RPMI7951 (cell line): ENCODE data around the gene SERPINB10. TPM values are rescaled to one million over a fixed set of nuclear protein-coding genes. Genes with fewer than 3 reads are reported as not detected.

ENCODE experiments used
- DNase-seq: peaks from one replicate; pipeline ENCODE4 v3.0.0-alpha.2; 2012; ENCODE audit warnings: low read depth
- total RNA-seq: library from RNA; depleted of rRNA; stranded (reverse); fragments of >200 nt; shearing (Covaris generic); gene quantifications from 2 replicates; pipeline ENCODE4 v1.2.3, GENCODE V29; 2014

Gene SERPINB10
- total RNA-seq, 1 experiment from 2014 or later, result 0.60 TPM

DNA sequence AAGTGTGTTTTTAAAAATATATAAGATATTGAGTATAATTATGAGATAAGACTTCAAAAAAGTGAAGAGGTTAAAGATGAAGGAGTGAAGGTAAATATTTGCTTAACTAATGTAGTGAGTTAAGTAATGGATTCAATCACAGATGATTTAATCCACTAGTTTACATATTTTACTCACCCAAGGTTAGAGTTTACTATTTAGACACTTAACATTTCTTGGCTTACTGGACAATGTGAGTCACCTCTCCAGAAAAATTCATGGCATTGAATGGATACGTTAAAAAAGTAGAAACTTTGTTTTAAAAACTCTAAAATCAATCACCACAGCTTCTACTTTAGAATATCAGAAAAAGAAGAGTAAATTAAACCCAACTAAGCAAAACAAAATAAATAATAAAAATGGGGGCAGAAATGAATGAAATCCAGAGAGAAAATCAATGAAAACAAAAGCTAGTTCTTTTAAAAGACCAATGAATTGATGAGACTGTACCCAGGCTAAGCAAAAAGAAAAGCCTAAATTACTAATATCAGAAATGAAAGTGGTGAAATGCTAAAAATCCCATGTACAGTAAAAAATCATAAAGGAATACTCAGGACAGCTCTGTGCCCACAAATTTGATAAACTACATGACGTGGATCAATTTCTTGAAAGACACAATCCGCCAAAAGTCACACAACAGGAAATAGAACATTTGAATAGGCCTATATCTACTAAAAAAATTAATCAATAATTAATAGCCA is 39.5 kb downstream of the SERPINB10 start:
- DNase-seq, result no peak

DNA sequence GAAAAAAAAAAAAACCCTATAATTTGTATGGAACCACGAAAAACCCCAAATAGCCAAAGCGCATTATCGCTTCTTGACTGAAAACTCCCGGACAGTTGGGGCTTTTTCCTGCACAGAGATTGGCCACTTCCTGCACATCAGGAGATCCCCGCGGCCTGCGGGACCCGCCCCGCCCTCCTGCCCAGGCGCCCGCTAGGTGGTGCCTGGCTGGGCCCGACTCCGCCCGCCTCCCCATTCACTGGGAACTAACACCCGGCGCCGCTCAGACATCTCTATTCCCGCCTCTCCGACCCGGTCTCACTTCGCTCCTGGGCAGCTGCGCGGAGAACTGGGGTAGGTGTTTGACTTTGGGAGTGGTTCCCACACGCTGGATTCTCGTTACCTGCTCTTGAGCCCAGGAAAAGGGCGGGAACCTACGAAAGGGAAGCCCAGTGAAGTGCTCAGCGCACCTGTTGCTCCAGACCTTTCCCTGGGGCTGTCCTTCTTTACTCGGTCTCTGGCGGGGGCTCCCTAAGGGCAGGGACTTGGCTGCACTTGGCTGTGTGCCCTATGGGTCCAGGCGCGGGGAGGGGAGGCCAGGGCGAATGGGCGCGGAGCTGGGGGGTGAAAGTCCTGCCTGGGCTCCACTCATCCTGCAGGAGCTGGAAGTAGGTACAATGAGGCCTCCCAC is 41.4 kb downstream of the SERPINB10 start, which contains the start of gene HMSD:
TSS of gene HMSD (plus strand) at position 234 of the 670 bp plus-strand sequence. CDS start 4,155 bp downstream, outside the sequence.
- peak; percentile 47 for DNase-seq

DNA sequence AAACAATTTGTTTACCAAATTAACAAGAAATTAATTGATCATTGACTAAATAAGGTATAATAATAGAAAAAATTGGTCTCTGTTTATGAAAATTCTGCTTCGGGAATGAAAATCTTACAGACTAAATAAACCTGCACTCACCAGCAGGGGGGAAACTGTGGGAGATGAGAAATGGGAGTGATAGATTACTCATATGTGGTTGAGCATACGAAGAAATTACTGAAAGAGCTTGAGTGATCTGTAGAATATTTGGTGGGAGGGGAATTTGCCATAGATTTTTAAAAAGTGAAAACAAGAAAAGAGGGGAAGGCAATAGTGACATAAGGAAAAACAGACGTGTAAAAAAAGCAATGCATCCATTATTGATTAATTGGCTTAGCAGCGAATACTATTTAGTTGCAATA is 43.5 kb downstream of the SERPINB10 start:
- peak; percentile 26 for DNase-seq

DNA sequence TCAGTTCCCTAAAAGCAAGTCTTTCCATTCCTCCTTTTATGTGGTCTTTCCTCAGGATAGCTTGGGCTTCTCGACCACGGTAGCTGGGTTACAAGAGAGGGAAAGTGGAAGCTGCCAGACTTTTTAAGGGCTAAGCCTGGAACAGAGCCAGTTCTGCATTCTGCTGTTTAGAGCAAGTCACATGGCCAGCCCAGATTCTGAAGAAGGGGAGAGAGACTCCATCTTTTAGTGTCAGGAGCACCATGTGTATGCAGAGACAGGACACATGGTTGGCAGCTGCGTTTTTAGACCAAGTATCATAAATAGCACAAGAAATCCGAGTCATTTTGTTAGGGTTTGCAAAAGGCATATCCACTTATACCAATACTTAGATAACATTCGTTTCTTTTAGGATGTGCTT is 46.1 kb downstream of the SERPINB10 start:
- DNase-seq, result peak; percentile 23

DNA sequence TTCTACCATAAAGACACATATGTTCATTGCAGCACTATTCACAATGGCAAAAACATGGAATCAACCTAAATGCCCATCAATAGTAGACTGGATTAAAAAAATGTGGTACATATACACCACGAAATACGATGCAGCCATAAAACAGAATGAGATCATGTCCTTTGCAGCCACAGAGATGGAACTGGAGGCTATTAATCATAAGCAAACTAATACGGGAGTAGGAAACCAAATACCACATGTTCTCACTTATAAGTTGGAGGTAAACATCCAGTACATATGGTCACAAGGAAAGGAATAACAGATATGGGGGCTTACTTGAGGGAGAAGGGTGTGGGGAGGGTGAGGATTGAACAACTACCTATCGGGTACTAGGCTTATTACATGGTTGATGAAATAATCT is 49.0 kb downstream of the SERPINB10 start:
- DNase-seq, result no peak

DNA sequence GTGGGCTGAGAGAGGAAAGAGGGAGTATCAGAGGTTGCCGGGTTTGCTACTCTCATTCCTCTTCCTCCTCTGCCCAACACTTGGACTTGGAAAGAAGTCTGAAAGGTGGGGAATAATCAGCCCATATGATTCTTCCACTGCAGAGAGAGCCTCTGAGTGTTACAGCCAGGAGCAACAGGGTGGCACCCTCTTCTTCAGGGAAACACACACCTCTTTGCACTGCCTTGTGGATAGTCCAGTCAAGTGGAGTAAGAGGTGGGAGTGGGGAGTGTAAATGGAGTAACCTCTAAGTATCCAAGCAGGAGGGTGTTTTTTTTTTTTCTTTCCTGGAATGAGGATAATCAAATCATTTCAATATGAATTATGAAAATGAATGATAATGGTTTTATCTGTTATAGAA is 53.1 kb downstream of the SERPINB10 start:
- no peak for DNase-seq

DNA sequence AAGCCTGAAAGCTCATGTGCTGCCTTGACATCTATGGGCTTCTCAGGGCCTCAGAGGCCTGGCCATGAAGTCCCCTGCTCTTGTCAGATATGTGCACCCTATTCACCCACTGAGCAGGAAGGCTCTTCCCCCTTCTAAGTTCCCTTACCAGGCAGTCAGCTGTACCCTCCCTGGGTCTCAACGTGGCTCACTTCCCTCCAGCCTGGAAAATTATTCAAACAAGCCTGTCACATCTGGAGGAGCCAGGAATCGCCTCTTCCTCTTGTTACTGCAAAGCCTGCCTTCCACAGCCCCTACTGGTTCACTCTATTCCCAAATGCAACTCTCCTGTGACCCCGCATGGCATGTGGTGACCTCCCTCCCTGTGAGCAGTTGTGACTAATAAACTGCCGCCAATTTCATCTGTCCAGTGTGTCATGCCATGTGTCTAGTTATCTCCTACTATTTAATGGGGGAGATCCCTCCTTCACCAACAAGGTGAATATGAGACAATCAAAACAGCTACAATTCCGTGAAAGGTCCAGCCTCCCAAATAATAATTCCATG is 53.8 kb downstream of the SERPINB10 start:
- DNase-seq, result peak; percentile 53

DNA sequence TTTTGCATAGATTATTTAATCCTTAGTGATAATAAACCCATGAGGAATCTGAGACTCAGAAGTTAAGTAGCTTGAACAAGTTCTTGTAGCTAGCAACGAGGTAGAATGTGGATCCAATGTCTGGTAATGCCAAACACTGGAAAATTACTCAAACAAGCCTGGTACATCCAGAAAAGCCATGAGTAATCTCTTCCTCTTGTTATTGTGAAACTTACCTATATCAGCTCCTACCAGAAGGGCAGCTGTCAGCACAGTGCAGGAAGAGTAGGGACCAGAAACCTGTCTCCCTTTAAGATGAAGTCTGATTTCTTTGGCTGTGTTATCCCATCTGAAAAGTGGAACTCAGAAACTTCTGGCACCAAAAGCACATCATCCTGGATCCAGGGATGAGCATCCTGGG is 54.4 kb downstream of the SERPINB10 start:
- no peak for DNase-seq

DNA sequence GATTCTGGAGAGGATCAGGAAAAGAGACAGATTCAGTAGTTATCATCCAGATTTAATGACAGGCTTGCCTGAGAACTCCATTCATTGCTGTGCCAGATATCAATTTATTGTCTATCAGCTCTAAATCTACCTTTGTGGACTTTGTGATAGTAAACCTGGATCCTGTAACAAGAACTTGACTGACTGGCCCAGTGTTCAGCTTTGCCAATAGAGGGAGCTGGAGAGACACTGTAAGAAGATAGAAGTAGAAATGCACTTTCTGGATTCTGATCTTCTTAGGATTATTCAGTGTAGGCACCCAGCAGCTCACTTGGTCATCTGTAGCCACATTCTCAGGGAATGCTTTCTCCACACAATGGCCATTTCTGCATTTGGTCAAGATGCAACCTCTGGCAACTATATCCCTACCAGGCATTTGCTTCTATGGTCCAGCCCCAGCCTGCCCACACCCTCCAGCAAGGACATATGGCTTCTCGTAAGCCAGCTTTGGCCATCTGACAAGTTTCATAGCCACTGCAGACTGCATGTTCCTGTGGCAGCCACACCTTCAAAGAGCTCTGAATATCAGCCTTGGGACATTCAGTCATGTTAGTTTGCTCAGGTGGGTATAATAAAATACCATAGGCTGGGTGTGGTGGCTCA is 56.0 kb downstream of the SERPINB10 start:
- peak; percentile 60 for DNase-seq

DNA sequence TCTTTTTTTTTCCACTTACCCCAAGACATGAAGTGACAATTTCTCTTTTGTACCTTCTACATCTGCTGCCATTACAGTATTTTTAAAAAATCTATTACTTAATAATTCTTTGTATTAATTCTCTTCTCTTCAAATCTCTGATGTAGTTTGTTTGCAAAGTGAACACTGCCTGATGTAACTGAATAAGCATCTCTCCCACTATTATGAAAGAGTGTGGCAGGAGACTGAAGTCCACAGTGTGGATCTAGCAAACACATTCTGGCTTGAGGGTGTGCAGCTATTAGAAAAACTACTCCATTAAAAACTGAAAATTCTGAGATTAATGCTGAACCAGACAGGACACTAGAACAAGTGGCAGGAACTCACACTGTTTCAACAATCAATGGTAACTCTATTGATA is 57.1 kb downstream of the SERPINB10 start:
- DNase-seq, result no peak

DNA sequence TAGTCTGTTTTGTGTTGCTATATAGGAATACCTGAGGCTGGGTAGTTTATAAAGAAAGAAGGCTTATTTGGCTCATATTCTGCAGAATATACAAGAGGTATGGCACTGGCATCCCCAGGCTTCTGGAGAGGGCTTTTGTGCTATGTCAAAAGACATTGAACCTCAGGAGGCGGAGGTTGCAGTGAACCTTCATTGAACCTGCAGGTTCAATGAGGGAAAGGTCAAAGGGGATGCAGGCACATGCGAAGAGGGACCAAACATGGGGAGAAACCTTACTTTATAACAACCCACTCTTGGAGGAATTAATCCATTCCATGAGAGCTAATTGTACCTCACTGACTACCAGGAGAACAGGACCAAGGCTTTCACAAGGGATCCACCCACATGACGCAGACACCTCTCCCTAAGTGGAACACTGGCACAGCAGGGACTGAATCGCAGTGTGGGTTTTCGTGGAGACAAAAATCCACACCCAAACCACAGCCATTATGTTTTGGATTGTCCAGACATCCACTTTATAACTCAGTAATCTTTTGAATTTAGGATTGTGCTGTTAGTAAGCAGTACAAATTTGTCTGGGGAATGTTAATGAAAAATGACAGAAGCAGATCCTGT is 58.1 kb downstream of the SERPINB10 start:
- DNase-seq, result no peak

DNA sequence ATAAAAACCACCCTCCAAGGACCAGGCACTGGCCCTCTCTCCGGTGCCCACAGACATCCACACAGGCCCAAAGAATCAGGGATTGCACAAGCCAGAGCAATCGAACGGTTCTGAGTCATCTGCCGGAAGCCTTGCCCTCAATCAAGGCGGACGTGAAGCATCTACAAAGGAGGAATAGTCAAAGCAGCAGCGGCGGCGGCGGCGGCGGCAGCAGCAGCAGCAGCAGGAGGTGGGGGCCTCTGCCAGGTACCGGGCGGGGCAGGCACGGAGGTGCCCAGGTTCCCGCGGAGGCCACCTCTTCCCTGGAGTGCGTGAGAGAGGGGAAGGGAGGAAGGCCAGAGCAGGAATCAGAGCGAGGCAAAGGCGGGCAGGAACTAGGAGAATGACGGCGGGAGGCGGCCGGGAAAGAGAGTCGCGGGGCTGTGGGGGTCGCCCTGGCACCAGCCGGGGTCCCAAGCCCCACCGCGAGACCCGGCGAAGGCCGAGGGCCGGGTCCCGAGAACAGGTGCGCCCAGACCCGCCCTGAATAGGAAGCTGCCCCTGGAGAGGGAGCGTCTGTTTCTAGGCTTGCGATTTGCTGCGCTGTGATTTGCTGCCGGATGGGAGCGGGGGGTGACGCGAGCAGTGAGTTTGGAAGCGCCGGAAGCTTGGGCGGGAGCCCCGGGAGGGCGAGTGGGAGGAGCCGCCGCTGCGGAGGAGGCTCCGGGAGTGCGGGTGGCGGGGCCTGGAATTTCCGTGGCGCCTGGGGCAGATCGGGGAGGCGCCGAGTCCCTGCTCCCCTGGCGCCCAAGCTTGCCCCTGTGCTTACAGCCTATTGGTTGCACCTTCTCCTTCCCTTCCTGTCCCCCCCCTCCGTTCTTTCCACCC is 62.4 kb downstream of the SERPINB10 start, which contains the start of gene SERPINB8:
TSS of gene SERPINB8 (plus strand) at position 140 of the 867 bp plus-strand sequence. CDS start 8,228 bp downstream, outside the sequence.
- DNase-seq, result peak; percentile 93

DNA sequence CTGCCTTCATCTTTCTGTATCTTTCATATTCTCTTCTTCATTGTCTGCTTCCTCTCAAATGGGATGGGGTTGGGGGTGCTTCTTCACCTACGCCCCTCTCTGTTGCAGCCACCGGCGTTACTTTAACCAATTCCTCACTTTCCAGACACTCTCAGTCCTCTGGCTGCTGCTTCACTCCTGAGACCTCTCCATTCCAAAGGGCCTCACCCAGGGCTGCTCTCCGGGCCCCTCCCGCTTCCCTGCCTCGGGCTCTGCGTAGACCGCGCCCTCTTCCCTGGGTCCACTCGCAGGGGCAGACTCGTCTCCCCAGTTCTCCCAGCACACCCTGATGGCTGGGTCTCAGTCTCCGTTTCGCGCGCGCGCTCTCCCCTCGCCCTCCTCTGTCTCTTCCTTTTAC is 63.0 kb downstream of the SERPINB10 start:
- peak; percentile 62 for DNase-seq

DNA sequence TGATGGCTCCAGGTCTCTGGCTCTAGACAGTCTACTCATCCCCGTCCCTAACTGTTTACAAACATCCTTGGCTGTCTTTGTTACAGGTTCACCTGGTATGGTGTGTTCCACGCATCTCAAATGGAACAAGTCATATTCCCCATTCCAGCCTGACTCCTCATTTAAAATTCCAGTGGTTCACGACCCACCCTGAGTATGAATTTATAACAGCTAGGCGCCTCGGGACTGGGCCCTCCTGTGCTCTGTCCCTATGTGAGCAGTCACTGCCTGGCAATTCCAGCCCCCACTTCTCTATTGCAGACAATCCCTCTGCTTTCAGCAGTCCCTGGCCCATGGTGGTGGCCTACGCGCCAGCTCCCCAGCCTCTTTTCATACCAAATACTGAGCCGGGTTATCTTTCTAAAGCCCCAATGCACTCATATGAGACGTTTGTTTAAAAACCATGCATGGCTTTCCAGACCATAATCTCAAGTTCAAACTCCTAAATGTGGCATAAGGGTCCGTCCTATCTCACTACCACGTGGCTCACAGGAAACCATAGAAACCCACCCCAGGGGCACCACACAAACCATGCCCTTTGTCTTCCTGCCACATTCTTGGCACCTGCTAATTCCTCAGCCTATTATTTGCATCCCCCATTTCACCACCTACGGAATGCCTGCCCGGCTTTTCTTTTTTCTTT is 63.7 kb downstream of the SERPINB10 start:
- DNase-seq, result no peak

DNA sequence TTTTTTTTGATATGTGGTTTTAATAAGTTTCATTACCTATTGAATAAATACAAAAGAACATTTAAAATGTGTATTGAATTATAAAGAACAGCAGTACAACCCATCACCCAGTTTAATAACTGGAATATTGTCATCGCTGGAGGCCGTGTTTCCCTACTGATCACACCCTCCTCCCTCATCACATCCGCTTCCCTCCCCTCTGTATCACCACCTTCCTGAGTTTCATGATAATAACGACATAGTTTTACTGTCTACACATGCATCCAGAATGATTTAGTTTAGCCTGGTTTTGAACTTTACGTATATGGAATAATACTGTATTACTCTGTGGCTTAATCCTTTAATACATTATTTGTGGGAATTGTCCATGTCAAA is 64.2 kb downstream of the SERPINB10 start:
- DNase-seq, result no peak

DNA sequence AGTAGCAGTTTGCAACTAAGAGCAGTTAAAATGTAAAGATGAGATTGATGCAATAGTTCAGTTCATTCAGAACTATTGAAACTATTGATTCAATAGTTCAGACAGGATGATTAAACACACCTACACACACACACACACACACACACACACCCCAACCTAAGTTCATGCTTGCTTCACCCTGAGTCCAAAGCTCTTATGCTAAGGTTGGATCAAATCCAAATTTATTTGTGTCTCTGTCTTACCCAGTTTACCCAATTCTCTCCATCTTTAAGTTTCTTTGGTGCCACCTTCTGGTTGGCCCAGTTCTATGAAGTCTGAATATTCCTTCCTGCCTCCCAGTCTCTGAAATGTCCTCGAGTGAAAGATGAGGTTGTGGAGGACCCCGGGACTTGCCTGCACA is 67.2 kb downstream of the SERPINB10 start:
- DNase-seq, result peak; percentile 47

DNA sequence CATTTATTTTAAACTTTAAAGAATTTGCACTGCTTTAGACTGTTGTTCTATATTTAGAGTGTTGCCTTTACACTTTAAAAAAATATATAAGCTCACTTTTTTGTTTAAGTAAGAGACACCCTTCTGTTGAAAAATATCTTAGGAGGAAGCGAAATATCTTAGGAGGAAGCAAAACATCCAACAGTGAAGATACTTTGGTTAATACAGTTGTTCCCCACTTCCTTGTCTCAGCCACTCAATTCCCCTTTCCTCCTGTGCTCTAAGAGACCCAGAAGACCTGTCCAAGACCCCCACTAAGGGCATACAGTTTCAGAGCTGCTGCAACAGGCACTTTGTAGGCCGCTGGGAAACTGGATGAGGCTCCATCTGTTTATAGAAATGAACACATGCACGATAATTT is 67.9 kb downstream of the SERPINB10 start:
- no peak for DNase-seq

DNA sequence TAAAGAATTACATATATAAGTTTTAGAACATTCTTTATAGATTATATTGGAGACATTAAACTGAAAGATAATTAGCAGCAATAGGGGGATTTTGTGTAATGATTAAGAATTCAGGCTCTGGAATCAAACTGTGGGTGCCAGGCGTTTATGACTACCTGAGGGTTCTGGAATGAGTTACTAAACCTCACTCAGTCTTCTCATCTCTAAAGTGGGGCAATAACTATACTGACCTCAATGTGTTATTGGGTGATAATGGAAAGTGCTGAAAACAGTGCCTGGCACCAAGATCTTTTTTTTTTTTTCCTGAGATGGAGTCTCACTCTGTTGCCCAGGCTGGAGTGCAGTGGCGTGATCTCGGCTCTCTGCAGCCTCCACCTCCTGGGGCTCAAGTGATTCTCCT is 69.3 kb downstream of the SERPINB10 start:
- no peak for DNase-seq

DNA sequence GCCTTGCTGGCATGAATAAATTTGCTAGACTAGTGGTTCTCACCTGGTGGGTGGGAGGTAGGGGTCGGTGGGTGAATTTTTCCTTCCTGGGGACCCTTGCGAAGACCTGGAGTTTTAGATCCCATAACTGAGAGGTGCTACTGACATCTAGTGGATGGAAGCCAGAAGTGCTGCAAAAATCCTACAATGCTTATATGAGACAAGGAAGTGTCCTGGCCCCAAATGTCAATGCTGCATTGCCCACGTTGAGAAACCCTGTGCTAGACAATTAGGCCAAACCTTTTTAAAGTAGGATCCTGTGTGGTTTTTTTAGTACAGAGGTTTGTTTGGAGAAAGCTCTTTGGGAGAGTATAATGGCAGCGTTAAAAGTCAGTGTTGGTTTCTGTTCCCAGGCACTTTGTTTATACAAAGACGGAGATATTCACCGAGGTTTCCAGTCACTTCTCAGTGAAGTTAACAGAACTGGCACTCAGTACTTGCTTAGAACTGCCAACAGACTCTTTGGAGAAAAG is 71.7 kb downstream of the SERPINB10 start:
- DNase-seq, result peak; percentile 57

DNA sequence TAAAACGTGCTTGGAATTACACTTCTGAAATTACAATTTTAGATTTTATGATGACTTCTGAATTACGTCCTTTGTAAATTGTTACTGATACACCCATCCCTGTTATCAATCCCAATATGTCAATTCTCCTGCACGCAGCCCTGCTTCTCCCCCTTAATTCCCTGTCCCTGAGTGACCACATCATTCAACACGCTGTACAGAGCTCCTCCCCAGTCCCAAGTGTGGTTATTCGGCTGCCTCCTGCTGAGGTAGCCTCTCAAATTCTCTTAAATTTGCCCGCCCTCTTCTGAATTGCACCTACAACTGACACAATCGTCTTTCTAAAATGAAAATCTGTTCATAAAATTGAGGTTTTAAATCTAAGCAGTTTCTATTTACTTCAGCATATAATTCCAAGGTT is 72.3 kb downstream of the SERPINB10 start:
- DNase-seq, result no peak
